NCI-H2107 treated with DMSO at 0.1 percent for 48 hours (cell line): Measurements from ENCODE around the gene RASAL2.
"Not testable (repeated sequence)": the region's sequence is repeated elsewhere in the genome, so short reads cannot be mapped to it uniquely, and the experiment has no call there.

Source experiments
- DNase-seq: peaks from one replicate; lab custom pipeline; 2025; ENCODE audit not compliant: unreplicated experiment; lab: John Stamatoyannopoulos, UW

RASAL2 gene

DNA sequence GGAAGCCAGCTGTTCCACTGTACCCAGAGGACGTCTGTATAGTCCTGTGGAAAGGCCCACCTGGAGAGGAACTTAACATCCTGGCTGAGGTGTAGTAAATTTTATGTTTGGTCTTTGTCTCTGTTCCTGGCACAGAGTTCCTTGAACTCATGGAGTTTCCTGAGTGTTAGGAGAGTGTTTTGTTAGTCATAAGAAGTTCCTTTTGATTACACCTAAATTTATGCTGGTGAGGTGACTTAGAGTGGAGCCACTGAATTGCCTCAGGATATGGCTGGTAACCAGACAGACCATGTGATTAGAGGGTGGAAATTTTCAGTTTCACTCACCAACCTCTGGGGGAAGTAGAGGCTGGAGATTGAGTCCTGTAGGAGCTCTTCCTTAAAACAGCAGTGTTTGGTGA is 57.9 kb downstream of the RASAL2 start:
- DNase-seq: no peak

DNA sequence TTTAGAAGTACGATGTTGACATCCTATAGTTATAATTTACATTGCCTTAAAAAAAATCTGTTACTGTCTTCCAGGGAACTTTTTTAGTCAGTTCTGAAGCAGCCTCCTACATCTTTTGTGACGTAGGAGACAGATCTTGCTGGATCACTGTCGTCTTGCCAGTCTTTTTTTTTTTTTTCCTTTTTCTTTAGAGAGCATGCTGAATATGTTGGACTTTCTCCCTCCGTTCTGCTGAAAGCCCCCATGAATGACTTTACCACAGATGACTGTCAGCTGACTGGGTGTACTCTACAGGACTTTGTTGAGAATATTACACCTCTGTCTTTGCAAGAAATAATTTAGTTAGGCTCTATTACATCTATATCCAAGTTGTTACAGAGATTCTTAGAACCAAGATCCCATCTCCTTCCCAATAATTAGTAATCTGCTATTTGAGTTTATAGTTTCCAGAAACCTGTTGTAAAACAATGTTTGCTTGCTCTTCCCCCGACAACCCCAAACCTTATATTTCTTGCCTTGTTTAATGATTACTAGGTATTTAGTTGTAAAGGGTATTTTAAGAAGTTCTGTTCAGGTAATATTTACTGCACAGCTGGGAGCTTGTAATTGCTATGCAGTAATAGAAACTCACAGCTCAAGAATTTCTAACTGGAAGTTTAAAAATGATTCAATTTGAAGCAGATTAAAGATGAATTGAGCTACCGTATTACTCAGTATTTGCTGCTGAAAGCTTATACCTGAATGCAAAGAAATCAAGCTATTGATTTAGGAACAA is 61.8 kb downstream of the RASAL2 start:
- DNase-seq: no peak

DNA sequence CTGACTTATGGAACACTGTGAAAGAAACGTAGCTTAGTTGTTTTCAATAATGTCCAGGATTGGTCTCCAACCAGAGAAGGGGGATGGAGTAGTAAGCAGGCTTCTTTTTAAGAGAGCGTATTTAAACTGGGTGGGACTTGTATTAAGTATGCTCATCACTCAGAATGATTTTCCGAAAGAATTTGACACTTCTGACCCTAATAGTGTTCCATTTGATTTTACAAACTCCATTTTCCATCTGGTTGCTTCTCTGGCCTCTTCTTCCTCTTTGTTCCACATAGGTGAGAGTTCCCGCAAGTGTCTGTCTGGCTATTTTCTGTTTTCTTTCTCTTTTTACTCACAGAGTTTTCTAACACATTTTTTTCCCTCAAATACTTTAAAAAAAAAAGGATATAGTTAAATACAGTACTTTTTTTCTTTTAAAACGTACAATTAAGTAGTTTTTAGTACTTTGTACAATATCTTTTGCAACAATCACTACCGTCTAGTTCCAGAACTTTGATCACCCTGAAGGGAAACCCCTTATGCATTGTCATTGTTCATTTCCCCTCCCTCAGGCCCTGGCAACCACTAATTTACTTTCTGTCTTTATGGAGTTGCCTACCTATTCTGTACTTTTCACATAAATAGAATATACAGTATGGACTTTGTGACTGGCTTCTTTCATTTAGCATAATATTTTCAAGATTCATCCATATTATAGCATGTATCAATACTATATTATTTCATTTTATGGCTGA is 67.0 kb downstream of the RASAL2 start:
- DNase-seq: no peak

DNA sequence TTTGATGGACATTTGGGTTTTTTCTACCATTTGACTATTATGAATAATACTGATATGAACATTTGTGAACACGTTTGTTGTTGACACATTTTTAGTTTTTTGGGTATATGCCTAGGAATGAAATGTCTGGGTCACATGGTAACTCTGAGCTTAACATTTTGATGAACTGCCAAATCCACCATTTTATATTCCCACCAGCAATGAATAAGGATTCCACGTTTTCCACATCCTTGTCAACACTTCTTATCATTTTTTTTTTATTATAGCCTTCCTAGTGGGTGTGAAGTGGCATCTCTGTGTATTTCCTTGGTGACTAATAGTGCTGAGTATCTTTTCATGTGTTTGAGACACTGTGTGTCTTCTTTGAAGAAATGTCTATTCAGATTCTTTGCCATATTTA is 67.6 kb downstream of the RASAL2 start:
- DNase-seq: no peak

DNA sequence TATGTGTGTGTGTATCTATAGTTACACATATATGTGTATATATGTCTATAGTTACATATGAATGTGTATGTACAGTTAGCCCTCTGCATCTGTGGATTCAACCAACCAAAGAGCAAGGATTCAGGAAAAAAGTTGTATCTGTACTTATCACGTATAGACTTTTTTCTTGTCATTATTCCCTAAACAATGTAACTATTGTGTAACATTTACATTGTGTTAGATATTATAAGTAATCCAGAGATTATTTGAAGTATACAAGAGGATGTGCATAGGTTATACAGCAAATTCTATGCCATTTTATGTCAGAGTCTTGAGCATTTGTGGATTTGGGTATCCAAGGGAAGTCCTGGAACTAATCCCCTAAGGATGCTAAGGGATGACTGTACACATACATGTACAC is 71.3 kb downstream of the RASAL2 start:
- no peak for DNase-seq

DNA sequence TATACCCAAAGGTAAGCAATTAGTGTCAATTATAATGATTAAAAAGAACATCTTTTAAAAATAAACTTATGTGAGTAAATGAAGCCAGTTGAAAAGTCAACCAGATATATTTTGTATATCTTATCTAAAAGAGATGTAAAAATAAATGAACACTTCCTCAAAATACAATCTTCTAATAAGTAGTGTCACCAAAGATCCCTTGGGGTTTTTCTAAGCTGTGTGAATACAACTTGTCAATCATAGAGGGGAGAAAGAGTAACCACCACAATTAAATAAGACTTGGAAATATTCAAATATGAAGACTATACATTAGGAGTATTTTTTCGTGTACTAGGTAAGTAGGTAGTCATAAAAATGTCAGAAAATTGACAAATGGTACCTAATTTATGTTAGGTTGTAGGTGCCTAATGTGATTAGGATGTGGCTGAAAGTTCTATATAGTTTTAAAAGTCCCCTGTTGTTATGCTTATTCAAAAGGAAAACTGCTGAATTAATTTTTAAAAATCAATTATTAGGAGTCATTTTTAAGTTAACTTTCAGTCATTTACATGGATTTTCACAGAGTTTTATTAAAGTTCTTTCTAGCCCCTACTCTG is 72.6 kb downstream of the RASAL2 start:
- DNase-seq: no peak

DNA sequence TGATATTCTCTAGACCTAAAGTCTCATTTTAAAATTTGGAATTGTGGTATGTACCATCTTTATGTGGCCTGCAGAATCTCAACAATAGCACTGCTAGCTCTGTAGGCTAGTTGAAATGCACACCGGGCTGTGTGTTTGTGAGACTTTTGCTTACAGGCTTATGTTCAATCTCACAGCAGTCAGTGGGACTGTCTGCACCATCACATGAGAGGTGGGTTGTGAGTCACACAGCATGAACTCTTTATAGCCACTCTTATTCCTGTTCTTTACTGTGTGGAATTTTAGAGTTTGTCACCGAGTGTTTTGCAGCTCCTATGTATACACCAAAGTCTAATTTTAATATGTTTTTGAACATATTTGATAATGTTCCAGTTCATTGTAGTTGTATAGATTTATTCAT is 74.6 kb downstream of the RASAL2 start:
- DNase-seq: no peak

DNA sequence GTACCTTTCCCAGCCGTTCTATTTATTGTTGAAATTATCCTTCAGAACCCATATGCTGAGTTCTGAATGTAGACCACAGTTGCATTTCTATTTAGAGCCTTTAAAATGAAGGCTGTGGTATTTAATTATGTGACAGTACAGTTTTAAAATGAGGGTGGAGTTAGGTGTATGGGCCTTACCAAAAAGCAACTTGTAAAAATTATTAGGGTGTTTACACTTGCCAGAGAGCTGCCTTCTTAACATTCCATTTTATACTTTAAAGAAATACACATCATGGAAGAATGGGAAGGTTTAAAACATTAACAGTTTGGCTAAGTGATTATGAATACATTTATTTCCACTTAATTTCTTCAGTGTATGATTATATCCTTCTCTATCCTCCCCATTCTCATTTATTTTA is 75.7 kb downstream of the RASAL2 start:
- no peak for DNase-seq

DNA sequence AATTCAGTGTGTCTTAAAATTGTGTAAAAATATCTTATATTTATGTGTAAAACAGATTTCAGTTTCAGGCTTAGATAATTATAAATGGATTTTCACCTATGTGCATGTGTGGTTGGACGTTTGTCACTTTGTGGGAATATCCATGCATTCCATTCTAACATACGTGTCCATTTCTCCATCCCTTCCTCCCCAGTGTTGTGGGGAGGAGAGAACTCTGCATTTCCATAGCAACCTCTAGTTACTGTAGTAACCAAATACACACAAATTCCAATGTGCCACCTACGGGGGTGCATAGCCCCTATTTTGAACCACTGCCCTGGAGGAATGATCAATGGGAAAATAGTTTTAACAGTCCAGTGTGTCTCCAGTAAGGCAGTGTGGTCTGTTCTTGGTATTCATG is 79.0 kb downstream of the RASAL2 start:
- no peak for DNase-seq

DNA sequence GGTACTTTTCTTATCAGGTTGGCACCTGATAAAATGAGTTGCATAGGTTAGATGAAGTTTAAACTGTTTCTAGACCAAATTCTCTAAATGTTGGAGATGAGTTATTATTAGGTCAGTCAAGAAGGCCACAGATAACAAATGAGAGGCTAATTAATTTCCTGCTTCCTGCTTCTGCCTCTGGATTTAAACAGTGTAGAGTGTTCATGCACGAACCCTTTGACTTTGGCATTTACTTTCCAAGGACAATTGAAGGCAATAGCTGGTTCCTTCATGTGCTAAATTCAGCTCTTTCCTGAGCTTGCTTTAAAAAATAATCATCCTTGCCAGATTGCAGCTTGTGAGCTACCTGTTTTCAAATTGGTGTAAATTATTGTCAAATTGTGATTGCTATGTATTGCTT is 80.6 kb downstream of the RASAL2 start:
- DNase-seq: no peak

DNA sequence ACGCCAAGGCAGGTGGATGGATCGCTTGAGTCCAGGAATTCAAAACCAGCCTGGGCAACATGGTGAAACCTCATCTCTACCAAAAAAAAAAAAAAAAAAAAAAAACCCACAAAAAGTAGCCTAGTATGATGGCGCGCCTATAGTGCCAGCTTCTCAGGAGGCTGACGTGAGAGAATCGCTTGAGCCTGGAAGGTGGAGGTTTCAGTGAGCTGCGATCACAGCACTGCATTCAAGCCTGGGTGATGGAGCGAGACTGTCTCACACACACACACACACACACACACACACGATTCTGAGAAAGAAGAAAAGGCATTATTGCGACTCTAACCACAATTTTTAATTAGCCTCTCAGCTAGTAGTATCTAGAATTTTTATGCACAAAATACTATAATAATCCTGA is 86.5 kb downstream of the RASAL2 start:
- no peak for DNase-seq

DNA sequence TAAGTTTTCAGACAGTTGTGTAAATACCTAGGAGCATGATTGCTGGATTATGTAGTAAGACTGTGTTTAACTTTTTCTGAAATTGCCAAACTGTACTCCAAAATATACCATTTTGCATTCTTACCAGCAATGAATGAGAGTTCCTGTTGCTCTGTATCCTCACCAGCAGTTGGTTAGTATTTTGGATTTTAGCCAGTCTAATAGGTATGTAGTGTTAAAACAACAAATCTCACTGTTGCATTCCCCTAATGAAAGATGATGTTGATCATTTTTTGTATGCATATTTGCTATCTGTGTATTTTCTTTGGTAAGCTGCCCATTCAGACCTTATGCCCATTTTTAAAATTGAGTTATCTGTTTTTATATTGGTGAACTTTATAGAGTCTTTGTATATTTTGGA is 89.9 kb downstream of the RASAL2 start:
- DNase-seq: no peak

DNA sequence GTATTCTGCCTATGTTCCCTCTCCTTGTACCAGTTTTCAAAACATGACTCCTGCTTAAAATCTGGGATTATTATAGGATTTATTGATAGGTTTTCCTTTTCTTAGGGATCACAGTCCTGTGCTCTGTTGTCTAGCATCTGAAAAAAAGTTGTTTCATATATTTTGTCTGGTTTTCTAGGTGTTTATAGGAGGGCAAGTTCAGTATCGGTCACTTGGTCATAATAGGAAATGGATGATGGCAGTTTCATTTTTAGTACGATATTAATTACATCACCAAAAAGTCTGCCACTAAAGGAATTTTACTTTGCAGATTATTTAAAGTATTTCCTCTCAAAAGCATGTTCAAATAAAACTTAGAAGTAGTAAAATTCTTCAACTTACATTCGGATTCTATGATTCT is 94.4 kb downstream of the RASAL2 start:
- DNase-seq: no peak

DNA sequence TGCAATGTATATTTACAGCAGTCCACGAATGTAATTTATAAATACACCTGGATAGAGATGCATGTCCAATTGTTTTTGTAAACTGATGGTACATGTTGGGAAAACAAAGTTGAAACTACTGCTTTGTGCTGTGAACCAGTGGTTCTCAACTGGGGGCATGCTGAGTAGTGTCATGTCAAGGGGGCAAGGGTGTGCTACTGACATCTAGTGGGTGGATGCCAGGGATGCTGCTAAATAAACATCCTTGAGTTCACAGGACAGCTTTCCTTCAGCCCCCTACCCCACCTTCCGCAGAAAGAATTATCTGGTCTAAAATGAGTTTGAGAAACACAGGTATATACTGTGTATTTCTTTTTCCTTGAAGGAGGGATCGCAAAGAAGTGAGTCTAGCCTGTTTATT is 95.9 kb downstream of the RASAL2 start:
- DNase-seq: no peak

DNA sequence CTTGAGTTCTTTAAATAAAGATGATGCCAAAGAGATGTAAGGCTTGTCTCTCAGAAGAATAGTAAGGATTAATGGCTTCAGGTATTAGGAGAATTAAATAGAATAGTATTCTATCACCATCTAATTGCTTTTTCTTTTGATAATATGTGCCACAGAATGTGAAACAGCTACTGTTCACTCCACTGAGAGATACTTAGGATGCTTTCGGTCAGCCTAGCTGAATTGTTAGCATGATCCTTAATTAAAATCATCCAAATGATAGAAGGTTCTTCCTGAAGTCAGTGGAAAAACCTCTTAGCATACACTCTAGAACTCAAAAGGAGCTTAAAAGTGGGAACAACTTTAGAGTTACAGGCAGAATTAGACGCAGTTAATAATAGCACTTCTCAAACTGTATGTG is 97.0 kb downstream of the RASAL2 start:
- DNase-seq: no peak

DNA sequence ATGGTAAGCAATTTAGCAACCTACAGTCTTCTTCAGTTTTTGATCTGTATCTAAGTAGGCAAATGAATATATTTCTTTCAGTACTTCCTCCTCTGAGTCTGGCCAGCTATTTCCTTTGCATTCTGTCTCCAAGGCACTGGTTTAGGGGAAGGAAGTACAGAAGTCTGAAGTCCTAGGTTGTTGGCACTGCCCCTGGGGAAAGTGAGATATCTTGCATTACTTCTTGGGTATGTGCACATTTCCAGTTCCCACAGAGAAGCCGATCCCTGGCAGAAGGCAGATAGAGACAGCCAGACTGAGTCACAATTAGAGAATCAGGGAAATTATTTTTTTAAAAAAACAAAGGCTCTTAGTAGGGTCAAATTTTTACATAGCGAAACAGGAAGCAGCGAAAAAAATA is 98.8 kb downstream of the RASAL2 start:
- no peak for DNase-seq

DNA sequence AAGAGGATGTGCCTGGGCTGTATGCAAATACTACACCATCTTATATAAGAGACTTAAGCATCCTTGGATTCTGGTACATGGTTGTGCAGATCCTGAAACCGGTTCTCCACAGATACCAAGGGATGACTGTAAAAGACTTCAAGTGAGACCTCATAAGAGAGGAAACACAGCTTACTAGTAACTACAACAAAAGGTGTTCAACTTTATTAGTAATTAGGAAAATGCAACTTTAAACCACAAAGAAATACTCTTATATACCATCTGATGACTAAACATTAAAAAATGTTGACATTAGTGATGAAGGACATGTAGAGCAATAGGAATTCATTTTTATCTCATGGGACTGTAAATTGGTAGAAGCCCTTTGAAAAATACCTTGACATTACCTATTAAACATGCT is 102.7 kb downstream of the RASAL2 start:
- no peak for DNase-seq

DNA sequence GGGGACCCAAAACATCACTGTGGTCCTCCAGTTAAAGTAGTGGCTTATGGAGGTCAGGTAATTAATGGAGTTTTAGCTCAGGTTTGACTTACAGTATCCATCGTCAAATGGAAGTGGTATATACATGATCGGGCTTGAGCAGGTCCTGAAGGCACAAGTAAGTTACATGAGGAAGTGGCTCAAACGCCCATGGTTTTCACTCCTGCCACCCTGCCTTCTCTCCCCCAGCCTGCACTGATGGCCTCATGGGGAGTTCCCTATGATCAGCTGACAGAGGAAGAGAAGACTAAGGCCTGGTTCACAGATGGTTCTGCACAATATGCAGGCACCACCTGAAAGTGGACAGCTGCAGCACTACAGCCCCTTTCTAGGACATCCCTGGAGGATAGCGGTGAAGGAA is 108.2 kb downstream of the RASAL2 start:
- DNase-seq: not testable (repeated sequence)

DNA sequence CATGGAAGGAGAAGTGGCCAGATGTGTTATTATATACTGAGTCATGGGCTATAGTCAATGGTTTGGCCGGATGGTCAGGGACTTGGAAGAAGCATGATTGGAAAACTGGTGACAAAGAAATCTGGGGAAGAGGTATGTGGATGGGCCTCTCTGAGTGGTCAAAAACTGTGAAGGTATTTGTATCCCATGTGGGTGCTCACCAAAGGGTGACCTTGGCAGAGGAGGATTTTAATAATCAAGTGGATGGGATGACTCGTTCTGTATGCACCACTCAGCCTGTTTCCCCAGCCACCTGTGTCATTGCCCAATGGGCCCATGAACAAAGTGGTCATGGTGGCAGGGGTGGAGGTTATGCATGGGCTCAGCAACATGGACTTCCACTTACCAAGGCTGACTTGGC is 108.6 kb downstream of the RASAL2 start:
- not testable (repeated sequence) for DNase-seq

DNA sequence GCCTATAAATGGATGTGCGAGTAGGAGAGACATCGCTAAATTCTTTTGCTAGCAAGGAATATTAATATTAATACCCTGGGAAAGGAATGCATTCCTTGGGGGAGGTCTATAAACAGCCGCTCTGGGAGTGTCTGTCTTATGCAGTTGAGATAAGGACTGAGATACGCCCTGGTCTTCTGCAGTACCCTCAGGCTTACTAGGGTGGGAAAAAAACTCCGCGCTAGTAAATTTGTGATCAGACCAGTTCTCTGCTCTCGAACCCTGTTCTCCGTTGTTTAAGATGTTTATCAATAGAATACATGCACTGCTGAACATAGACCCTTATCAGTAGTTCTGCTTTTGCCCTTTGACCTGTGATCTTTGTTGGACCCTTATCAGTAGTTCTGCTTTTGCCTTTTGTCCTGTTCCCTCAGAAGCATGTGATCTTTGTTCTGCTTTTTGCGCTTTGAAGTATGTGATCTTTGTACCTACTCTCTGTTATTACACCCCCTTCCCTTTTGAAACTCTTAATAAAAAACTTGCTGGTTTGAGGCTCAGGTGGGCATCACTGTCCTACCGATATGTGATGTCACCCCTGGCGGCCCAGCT is 114.5 kb downstream of the RASAL2 start:
- DNase-seq: not testable (repeated sequence)

DNA sequence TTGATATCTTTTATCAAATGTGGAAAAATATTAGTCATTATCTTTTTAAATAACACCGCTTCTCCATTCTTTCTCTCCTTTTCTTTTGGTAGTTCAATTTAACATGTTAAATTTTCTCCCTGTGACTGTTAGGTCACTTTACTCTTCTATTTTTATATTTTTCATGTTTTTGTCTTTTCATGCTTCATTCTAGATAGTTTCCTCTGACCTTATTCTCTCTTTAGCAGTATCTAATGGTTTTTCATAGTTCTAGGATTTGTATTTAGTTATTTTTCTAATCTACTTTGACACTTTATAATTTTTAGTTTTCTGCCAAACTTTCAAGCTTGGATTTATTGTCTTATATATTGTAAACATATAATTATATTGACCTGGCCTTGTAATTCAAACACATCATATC is 116.0 kb downstream of the RASAL2 start:
- DNase-seq: no peak

DNA sequence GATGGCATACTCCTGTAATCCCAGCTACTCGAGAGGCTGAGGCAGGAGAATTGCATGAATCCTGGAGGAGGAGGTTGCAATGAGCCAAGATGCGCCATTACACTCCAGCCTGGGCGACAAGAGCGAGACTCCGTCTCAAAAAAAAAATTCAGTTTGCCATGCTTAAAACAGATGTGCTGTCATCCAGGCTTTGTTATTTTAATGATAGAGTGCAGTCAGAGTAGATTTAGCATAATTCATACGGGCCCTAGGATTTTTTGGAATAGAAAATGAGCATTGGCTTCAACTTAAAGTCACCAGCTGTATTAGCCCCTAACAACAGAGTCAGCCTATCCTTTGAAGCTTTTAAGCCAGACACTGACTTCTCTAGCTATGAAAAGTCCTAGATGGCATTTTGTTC is 124.6 kb downstream of the RASAL2 start:
- no peak for DNase-seq
